ENCODE results near the gene MEIS1.
A peak's percentile ranks its signal among the peaks of the same experiment; 100 is the strongest.

The MEIS1 gene

DNA sequence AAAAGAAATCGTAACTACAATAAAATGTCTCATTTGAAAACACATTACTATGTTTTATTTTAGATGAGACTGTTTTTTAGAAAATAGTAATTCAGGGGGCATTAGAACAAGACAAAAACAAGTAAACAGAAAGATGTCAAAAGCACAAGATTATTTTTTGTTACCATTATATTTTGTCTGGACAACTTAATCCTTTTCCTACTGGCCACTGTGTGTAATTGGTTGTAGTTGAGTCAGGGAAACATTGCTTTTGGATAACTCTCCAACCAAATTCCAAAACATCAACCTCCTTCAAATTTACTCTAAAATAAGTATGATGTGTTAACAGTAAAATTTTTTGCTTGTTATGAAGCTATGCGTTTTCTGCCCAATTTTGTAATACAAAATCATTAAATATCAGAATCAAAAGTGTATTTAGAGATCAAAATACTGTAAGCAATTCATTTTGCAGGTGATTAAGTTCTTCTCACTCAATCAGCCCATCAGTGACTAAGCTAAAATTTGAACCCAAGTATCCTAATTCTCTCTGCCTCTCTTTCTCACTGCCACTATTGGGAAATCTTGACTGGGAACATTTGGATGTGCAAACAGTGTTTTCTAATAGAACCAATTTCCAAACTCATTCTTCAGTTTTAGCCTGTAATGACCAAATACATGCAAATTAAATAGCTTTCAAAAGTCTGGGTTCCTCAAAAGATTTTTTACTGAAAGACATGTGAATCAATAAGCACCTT lies 11.4 kb upstream of the MEIS1 start:
- TF ChIP-seq, protein P1, sequence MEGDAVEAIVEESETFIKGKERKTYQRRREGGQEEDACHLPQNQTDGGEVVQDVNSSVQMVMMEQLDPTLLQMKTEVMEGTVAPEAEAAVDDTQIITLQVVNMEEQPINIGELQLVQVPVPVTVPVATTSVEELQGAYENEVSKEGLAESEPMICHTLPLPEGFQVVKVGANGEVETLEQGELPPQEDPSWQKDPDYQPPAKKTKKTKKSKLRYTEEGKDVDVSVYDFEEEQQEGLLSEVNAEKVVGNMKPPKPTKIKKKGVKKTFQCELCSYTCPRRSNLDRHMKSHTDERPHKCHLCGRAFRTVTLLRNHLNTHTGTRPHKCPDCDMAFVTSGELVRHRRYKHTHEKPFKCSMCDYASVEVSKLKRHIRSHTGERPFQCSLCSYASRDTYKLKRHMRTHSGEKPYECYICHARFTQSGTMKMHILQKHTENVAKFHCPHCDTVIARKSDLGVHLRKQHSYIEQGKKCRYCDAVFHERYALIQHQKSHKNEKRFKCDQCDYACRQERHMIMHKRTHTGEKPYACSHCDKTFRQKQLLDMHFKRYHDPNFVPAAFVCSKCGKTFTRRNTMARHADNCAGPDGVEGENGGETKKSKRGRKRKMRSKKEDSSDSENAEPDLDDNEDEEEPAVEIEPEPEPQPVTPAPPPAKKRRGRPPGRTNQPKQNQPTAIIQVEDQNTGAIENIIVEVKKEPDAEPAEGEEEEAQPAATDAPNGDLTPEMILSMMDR (IDR thresholded peaks at IDR 0.05; ENCODE audit: insufficient read depth, low read length, poor library complexity, severe bottlenecking) = no peak
- Histone ChIP-seq H3K36me3 (ENCODE audit: control insufficient read depth, insufficient read depth, low read length) (no peaks in the 10 kb centered on the region), H3K27me3 (replicated peaks; ENCODE audit: control insufficient read depth, insufficient read depth, low read length) (no peaks in the 10 kb centered on the region; the same call in 1 of the 2 replicates), H3K4me3 (replicated peaks; ENCODE audit: low read depth, low read length) (no peak overlapping the region)
- DNase-seq (ENCODE audit: extremely low read depth, insufficient read length) = no peak

GRCh38 chr2:66426244-66427111 lies 8.4 kb upstream of the MEIS1 start:
- Histone ChIP-seq H3K27me3 (replicated peaks; ENCODE audit: control insufficient read depth, insufficient read depth, low read length) (no peaks in the 10 kb centered on the region; the same call in 1 of the 2 replicates), H3K4me3 (replicated peaks; ENCODE audit: low read depth, low read length) (no peak overlapping the region), H3K36me3 (ENCODE audit: control insufficient read depth, insufficient read depth, low read length) (no peaks in the 10 kb centered on the region)
- DNase-seq (ENCODE audit: extremely low read depth, insufficient read length) = no peak
- TF ChIP-seq, protein P1 (IDR thresholded peaks at IDR 0.05; ENCODE audit: insufficient read depth, low read length, poor library complexity, severe bottlenecking) = no peak

GRCh38 chr2:66427300-66427699 lies 7.6 kb upstream of the MEIS1 start:
- DNase-seq (ENCODE audit: extremely low read depth, insufficient read length) = no peak
- TF ChIP-seq, protein P1 (IDR thresholded peaks at IDR 0.05; ENCODE audit: insufficient read depth, low read length, poor library complexity, severe bottlenecking) = no peak
- Histone ChIP-seq H3K36me3 (ENCODE audit: control insufficient read depth, insufficient read depth, low read length) (no peaks in the 10 kb centered on the region), H3K4me3 (replicated peaks; ENCODE audit: low read depth, low read length) (no peak overlapping the region), H3K27me3 (replicated peaks; ENCODE audit: control insufficient read depth, insufficient read depth, low read length) (no peaks in the 10 kb centered on the region; the same call in 1 of the 2 replicates)

DNA sequence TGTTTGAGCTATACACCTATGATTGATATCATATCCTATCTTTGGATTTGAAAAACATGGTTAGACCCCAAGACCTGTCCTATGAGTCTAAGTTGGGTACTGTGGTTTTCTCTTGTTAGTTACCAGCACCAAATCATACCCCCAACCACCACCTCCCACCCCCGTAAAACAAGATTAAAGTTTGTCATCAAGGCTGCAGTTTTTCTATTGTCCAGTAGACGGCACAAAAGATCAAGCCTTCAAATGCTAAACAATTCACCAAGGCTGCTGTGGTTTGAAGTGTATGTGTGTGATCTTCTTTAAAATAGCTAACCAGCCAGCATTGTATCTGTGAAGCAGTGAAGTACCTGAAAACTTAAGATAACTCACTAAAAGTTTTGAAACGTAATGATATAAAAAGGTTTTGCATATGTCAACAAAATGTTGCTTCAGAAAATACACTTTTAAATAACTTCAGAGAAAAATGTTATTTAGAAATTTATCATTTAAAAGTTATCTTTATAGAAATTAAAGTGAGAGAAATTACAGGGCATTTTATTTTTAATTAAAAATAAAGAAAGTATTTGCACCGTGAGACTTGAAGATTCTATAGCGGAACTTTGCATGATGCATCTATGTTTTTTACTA lies 5.8 kb upstream of the MEIS1 start:
- no peak for DNase-seq (ENCODE audit: extremely low read depth, insufficient read length)
- no peak overlapping the region for H3K4me3 ChIP-seq (replicated peaks; ENCODE audit: low read depth, low read length)
- H3K27me3 ChIP-seq (replicated peaks; ENCODE audit: control insufficient read depth, insufficient read depth, low read length) = no peaks in the 10 kb centered on the region; the same call in 1 of the 2 replicates

More for the DNA sequence above, 5.8 kb upstream of the MEIS1 start:
- H3K36me3 ChIP-seq (ENCODE audit: control insufficient read depth, insufficient read depth, low read length) = no peaks in the 10 kb centered on the region
- TF ChIP-seq, protein P1 (IDR thresholded peaks at IDR 0.05; ENCODE audit: insufficient read depth, low read length, poor library complexity, severe bottlenecking) = peak; percentile 86

All from GM06990 (cell line).